ENCODE measurements around the gene L3MBTL2.

The L3MBTL2 gene

GRCh38 chr22:41229730-41230400, 24.8 kb downstream of the L3MBTL2 start:
- Mint-ChIP-seq H3K27me3 (no peaks in the 10 kb centered on the region), H3K4me3 (no peak overlapping the region), H3K4me1 (peaks cover 10% of the 10 kb centered on the region), H3K36me3 (peaks cover 36% of the 10 kb centered on the region), H3K9me3 (no peaks in the 10 kb centered on the region), H3K27ac (no peak overlapping the region)
- no peak for ATAC-seq

GRCh38 chr22:41230401-41230785, 25.3 kb downstream of the L3MBTL2 start:
- no peak for ATAC-seq
- H3K36me3 Mint-ChIP-seq = peaks cover 31% of the 10 kb centered on the region
- H3K9me3 Mint-ChIP-seq = no peaks in the 10 kb centered on the region
- H3K4me1 Mint-ChIP-seq = peaks cover 10% of the 10 kb centered on the region
- no peaks in the 10 kb centered on the region for H3K27me3 Mint-ChIP-seq
- no peak overlapping the region for H3K27ac Mint-ChIP-seq
- no peak overlapping the region for H3K4me3 Mint-ChIP-seq

GRCh38 chr22:41231369-41231768, 26.3 kb downstream of the L3MBTL2 start:
- no peak overlapping the region for H3K4me3 Mint-ChIP-seq
- peaks cover 10% of the 10 kb centered on the region for H3K4me1 Mint-ChIP-seq
- peaks cover 26% of the 10 kb centered on the region for H3K36me3 Mint-ChIP-seq
- H3K27ac Mint-ChIP-seq = no peak overlapping the region
- H3K9me3 Mint-ChIP-seq = no peaks in the 10 kb centered on the region
- no peak for ATAC-seq
- H3K27me3 Mint-ChIP-seq = no peaks in the 10 kb centered on the region

- Mint-ChIP-seq H3K4me1 (peaks cover 19% of the 10 kb centered on the region), H3K27me3 (no peaks in the 10 kb centered on the region), H3K4me3 (no peak overlapping the region), H3K27ac (no peak overlapping the region), H3K36me3 (peaks cover 7% of the 10 kb centered on the region), H3K9me3 (no peaks in the 10 kb centered on the region)
- no peak for ATAC-seq
These were observed 29.9 kb downstream of the L3MBTL2 start for GRCh38 chr22:41234815-41235695.

GRCh38 chr22:41237036-41237706, 32.1 kb downstream of the L3MBTL2 start:
- H3K9me3 Mint-ChIP-seq = no peaks in the 10 kb centered on the region
- H3K27ac Mint-ChIP-seq = peak overlapping the region; percentile 47
- ATAC-seq = no peak
- peaks cover 19% of the 10 kb centered on the region for H3K4me1 Mint-ChIP-seq
- no peaks in the 10 kb centered on the region for H3K36me3 Mint-ChIP-seq
- H3K4me3 Mint-ChIP-seq = peak overlapping the region; percentile 69
- no peaks in the 10 kb centered on the region for H3K27me3 Mint-ChIP-seq

- Mint-ChIP-seq H3K27ac (peak overlapping the region; percentile 47), H3K4me1 (peaks cover 15% of the 10 kb centered on the region), H3K4me3 (peak overlapping the region; percentile 69), H3K27me3 (no peaks in the 10 kb centered on the region), H3K9me3 (no peaks in the 10 kb centered on the region), H3K36me3 (no peaks in the 10 kb centered on the region)
- peak; percentile 94 for ATAC-seq
These were observed 32.8 kb downstream of the L3MBTL2 start for GRCh38 chr22:41237707-41238569.

GRCh38 chr22:41238570-41239442, 33.7 kb downstream of the L3MBTL2 start:
- peak overlapping the region; percentile 61 for H3K4me3 Mint-ChIP-seq
- no peak overlapping the region for H3K27ac Mint-ChIP-seq
- ATAC-seq = no peak
- H3K9me3 Mint-ChIP-seq = no peaks in the 10 kb centered on the region
- H3K27me3 Mint-ChIP-seq = no peaks in the 10 kb centered on the region
- H3K36me3 Mint-ChIP-seq = no peaks in the 10 kb centered on the region
- peaks cover 9% of the 10 kb centered on the region for H3K4me1 Mint-ChIP-seq

- Mint-ChIP-seq H3K9me3 (no peaks in the 10 kb centered on the region), H3K4me3 (no peak overlapping the region), H3K27ac (no peak overlapping the region), H3K27me3 (no peaks in the 10 kb centered on the region), H3K36me3 (no peaks in the 10 kb centered on the region), H3K4me1 (peaks cover 9% of the 10 kb centered on the region)
- ATAC-seq = no peak
These were observed 34.5 kb downstream of the L3MBTL2 start for GRCh38 chr22:41239443-41240128.

- H3K27ac Mint-ChIP-seq = no peak within 1 kb of the TSS
- no peaks in the 10 kb centered on the region for H3K27me3 Mint-ChIP-seq
- H3K4me1 Mint-ChIP-seq = peaks cover 9% of the 10 kb centered on the region
- peak within 1 kb of the TSS; percentile 36 for H3K4me3 Mint-ChIP-seq
- no peak for ATAC-seq
- H3K9me3 Mint-ChIP-seq = no peaks in the 10 kb centered on the region
- H3K36me3 Mint-ChIP-seq = peaks cover 7% of the 10 kb centered on the region
These were observed 35.4 kb downstream of the L3MBTL2 start, which contains the start of gene CHADL for GRCh38 chr22:41240377-41241132. Gene CHADL, minus strand, starts transcription at chr22:41240931. Its CDS starts 50 bp downstream, at chr22:41240881.

- H3K9me3 Mint-ChIP-seq = no peaks in the 10 kb centered on the region
- ATAC-seq = no peak
- no peak overlapping the region for H3K27ac Mint-ChIP-seq
- no peaks in the 10 kb centered on the region for H3K27me3 Mint-ChIP-seq
- H3K4me3 Mint-ChIP-seq = no peak overlapping the region
- H3K4me1 Mint-ChIP-seq = peaks cover 9% of the 10 kb centered on the region
- peaks cover 12% of the 10 kb centered on the region for H3K36me3 Mint-ChIP-seq
These were observed 36.1 kb downstream of the L3MBTL2 start for GRCh38 chr22:41241133-41241676.

- Mint-ChIP-seq H3K27me3 (no peaks in the 10 kb centered on the region), H3K4me1 (peaks cover under 1% of the 10 kb centered on the region), H3K9me3 (no peaks in the 10 kb centered on the region), H3K27ac (no peak overlapping the region), H3K36me3 (peaks cover 21% of the 10 kb centered on the region), H3K4me3 (no peak overlapping the region)
- ATAC-seq = no peak
These were observed 37.4 kb downstream of the L3MBTL2 start for GRCh38 chr22:41242396-41243117.

GRCh38 chr22:41243361-41243760, 38.2 kb downstream of the L3MBTL2 start:
- no peak overlapping the region for H3K27ac Mint-ChIP-seq
- H3K4me3 Mint-ChIP-seq = no peak overlapping the region
- no peaks in the 10 kb centered on the region for H3K4me1 Mint-ChIP-seq
- peaks cover 26% of the 10 kb centered on the region for H3K36me3 Mint-ChIP-seq
- H3K9me3 Mint-ChIP-seq = no peaks in the 10 kb centered on the region
- no peak for ATAC-seq
- H3K27me3 Mint-ChIP-seq = no peaks in the 10 kb centered on the region
